GM03348 (cell line): ENCODE results near the gene PYY.
"Not testable (repeated sequence)": the region's sequence is repeated elsewhere in the genome, so short reads cannot be mapped to it uniquely, and the experiment has no call there.

Experiments used
- DNase-seq: peaks from one replicate; pipeline ENCODE4 v3.0.0; 2012; ENCODE audit warnings: low spot score

The PYY gene

GRCh38 chr17:43953746-43954145 lies at the start of gene PYY:
Gene PYY, minus strand, starts transcription at chr17:43953940. Its CDS starts 457 bp downstream, at chr17:43953483.
- no peak for DNase-seq

- peak; percentile 69 for DNase-seq
Measured at GRCh38 chr17:44002141-44002848, 48.6 kb upstream of the PYY start.

GRCh38 chr17:44001461-44001920 lies 47.8 kb upstream of the PYY start:
- no peak for DNase-seq

DNA sequence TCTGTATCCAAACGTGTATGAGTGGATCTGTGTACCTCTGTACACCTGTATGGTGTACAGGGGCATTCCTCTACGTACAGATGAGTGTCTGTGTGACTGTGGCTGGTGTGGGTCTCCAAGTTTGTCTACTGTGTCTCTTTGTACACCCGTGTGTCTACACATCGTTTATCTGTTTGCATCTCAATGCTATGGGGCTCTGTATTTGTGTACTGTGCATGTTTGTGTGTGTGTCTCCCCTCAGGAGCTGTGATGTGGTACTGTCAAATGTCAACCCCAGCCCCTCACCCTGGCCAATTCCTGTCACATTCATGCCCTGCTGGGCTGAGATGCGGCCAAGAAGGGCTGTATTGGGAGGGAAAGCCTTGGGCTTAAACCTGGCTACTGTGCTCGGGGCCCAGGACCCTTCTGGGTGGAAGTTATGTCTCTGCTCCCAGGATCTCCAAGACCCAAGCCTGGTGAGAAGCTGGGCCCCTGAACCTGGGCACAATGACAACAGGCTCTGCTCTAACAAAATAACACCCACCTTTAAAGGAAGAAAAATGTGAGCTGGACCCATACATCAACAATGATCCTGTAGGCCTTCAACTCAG lies 47.2 kb upstream of the PYY start:
- DNase-seq, result no peak

GRCh38 chr17:44000141-44000860 lies 46.6 kb upstream of the PYY start:
- no peak for DNase-seq

GRCh38 chr17:43999024-43999423 lies 45.3 kb upstream of the PYY start:
- DNase-seq, result no peak

- no peak for DNase-seq
Measured at GRCh38 chr17:43998552-43998951, 44.8 kb upstream of the PYY start.

DNA sequence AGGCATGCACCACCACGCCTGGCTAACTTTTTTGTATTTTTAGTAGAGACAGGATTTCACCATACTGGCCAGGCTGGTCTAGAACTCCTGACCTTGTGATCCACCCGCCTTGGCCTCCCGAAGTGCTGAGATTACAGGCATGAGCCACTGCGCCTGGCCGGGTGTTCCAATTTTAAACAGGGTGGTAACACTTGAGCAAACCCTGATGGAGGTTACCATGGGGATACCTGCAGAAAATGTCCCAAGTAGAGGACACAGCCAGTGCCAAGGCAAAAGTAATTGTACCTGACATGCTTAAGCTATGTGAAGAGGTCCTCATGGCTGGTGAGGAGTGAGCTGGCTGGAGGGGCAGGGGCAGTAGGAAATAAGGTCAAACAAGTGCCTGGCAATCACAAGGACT lies 43.4 kb upstream of the PYY start:
- not testable (repeated sequence) for DNase-seq

DNA sequence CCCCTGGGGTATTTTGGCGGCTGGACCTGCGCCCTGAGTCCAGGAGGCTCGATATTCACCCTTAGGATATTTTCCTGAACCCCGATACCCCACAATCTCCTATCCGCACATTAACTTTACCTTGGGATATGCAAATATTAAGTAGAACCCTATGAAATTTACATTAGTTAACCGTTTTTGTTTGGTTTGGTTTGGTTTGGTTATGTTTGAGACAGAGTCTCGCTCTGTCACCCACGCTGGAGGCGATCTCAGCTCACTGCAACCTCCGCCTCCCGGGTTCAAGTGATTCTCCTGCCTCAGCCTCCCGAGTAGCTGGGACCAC lies 41.4 kb upstream of the PYY start:
- no peak for DNase-seq

GRCh38 chr17:43994272-43995149 lies 40.8 kb upstream of the PYY start:
- peak; percentile 91 for DNase-seq

- no peak for DNase-seq
Measured at GRCh38 chr17:43992641-43993040, 38.9 kb upstream of the PYY start.

DNA sequence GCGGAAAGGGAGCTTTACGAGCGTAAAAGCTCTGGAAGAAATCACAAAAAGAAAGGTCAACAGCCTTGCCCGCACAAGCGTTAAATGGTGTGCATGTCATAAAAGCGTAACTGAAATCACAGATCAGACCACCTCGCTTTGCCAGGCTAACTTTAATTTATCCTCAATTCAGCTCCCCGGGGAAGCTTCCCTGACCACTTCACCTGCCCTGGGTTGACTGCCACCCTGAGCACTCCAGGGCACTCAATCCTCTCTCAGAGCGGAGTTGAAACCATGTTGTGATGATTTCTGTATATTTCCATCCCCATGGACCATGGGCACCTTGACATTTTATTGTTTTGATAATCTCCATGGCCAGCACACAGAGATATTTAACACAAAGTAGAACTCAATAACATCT lies 34.6 kb upstream of the PYY start:
- no peak for DNase-seq

DNA sequence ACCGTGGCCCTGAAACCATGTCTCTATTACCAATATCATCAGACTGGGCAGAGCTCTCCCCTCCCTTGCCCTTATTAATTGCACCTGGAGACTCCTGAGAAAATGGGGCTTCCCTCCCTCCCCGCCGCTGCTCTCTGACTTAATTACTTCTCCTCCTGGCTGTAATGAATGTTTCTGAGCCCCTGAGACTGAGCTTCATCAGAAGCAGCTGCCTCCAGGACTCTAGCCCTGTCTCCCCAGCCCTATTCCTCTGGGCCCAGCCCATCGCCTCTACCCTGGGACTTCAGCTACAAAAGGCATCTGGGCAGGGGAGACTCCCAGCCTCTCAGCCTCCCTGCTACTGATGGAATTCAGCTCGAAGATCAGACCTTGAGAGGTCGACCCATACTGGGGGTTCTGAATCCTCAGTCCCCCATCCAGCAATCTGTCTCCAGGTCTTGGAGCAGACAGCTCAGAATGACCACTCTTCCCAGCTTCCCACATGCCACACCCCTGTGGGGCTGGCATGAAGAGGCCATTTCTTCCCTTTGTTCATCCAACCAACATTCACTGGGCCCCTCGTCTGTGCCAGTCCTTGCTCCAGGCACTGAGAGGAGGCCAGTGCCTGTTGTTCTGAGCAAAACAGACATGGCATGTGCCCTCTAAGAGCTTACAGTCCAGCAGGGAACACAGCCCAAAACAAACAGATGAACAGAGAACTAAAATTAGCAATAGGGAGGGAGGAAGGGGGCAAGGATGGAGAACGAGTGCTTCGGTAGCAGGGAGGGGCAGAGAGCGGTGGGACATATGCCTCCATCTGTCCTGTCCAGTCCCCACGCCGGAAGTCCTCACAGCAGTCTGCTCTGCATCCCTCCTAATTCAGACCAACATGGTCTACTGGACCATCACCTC lies 33.6 kb upstream of the PYY start:
- DNase-seq, result no peak

GRCh38 chr17:43986225-43986981 lies 32.7 kb upstream of the PYY start:
- DNase-seq, result no peak

GRCh38 chr17:43984521-43984920 lies 30.8 kb upstream of the PYY start:
- no peak for DNase-seq

DNA sequence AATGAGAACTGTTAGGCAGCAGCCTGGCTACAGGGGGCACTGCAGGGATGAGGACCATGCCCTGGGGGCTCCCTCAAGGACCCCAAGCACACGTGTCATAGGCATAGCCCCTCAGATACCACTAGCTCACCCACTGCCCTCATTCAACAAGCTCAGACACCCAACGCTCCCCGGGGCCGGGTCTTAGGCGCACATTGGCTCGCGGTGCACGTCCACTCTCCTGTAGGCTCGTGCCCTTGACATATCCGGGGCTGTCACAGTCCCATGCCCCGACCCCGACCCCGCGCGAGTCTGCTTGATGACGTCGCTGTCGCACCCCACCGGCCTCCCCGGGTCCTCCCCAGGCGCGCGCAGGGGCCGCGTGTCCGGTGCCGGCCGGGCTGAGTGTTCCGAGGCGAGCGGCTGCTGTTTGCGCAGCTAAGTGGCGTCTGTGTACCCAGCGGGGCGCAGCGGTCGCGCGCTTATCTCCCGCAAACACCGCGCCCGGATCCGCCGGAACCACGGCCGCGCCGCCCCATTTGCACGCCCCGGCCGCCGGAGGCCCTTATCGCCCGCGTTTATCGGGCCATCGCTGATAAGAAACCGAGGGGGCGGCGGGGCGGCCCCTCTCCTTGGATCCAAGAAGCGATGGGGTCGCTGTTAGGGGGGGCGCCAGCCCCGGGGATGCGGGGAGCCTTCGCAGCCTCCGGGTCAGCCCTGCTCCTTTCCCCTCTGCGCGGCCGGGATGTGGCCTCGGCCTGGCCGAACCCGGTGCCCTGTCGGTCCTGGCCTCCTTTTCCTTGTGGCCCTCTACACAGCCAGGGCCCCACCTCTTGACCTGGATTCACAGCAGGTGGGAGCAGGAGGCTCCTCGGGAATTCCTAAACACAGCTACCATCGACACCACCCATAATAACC lies 30.0 kb upstream of the PYY start:
- DNase-seq, result peak; percentile 42

GRCh38 chr17:43983196-43983514 lies 29.4 kb upstream of the PYY start:
- no peak for DNase-seq

DNA sequence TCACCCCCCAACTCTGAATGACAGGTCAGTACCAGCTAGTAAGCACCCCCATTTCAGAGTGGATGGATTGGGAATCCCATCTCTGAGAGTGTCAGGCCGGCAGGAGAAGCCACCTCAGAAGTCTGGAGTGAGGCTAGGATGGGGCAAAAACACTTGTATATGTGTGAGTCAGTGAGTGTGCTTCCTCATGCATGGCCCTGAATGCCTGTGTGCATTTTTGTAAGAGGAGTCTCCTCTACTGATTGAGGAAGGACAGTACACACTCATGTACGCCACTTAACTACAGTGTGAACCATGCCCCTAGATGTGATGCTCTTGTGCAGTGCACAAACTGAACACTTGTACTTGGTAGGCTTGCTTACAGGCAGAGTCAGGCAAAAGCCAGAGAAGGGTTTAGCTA lies 28.4 kb upstream of the PYY start:
- DNase-seq, result no peak

- no peak for DNase-seq
Measured at GRCh38 chr17:43979671-43980070, 25.9 kb upstream of the PYY start.

- DNase-seq, result no peak
Measured at GRCh38 chr17:43979011-43979410, 25.3 kb upstream of the PYY start.
